ENCODE data around the gene RNF167. TPM values are rescaled to one million over a fixed set of nuclear protein-coding genes. Genes with fewer than 3 reads are reported as not detected.

RNF167 gene
- total and polyA plus RNA-seq, 2 of the 8 experiments (the other 6 are each of a cell fraction or from before 2014, with no cell fraction given), result 140 to 281 TPM

GRCh38 chr17:4974115-4974670 is 34.1 kb downstream of the RNF167 start:
- Histone ChIP-seq H3K79me1 (ENCODE audit: low read depth, low read length) (no peaks in the 10 kb centered on the region), H3K14ac (ENCODE audit: insufficient read length) (no peak overlapping the region), H3K18ac (ENCODE audit: extremely low read depth, low read length) (no peak overlapping the region), H3K4me1 (replicated peaks in 1 of 4; ENCODE audit: control insufficient read depth in 3 of 4, insufficient read depth in 4 of 4, low read length in 3 of 4) (peaks cover 0 to 7% (median 3%) of the 10 kb centered on the region in 4 experiments; a peak in 4 of 7 replicates), H2AK5ac (ENCODE audit: low read depth, low read length) (no peak overlapping the region), H2AFZ (ENCODE audit: low read length) (no peak overlapping the region), H3K4me3 (ENCODE audit: extremely low read depth in 1 of 4, insufficient read depth in 2 of 4, low read depth in 3 of 4, low read length in 4 of 4) (no peak overlapping the region), H2BK120ac (replicated peaks; ENCODE audit: low read depth, low read length) (no peak overlapping the region), H4K91ac (replicated peaks; ENCODE audit: insufficient read length, low read length) (no peak overlapping the region), H3K9me3 (ENCODE audit: insufficient read depth in 2 of 2, low read depth in 1 of 2, low read length in 1 of 2) (no peaks in the 10 kb centered on the region), H3K36me3 (ENCODE audit: control insufficient read depth in 2 of 4, insufficient read depth in 4 of 4, low read length in 3 of 4) (peaks cover 0 to 11% (median 0%) of the 10 kb centered on the region in 4 experiments; a peak in 2 of 8 replicates), H3K23ac (ENCODE audit: insufficient read length) (no peak overlapping the region), H3K9ac (replicated peaks in 1 of 4; ENCODE audit: extremely low read depth in 1 of 4, low read depth in 3 of 4, low read length in 3 of 4) (no peak overlapping the region), H3K4ac (replicated peaks; ENCODE audit: insufficient read length, low read depth, low read length) (no peak overlapping the region), H4K8ac (ENCODE audit: extremely low read depth, insufficient read depth, low read length) (no peak overlapping the region), H2BK20ac (ENCODE audit: low read length) (no peak overlapping the region), H3K27me3 (replicated peaks in 1 of 4; ENCODE audit: control insufficient read depth in 3 of 4, extremely low read depth in 1 of 4, insufficient read depth in 3 of 4, low read length in 3 of 4) (peaks cover 0 to 51% (median 37%) of the 10 kb centered on the region in 4 experiments; a peak in 6 of 7 replicates), H3K4me2 (ENCODE audit: insufficient read depth in 1 of 2, low read depth in 2 of 2, low read length in 2 of 2) (no peak overlapping the region), H4K5ac (ENCODE audit: insufficient read length, low read depth, low read length) (no peak overlapping the region), H2BK15ac (ENCODE audit: low read length) (no peak overlapping the region), H3K56ac (replicated peaks; ENCODE audit: insufficient read length, low read depth, low read length) (no peak overlapping the region), H2BK12ac (ENCODE audit: low read depth, low read length) (no peak overlapping the region), H3K23me2 (ENCODE audit: low read depth, low read length) (peaks cover 2% of the 10 kb centered on the region; the same call in 1 of the 2 replicates), H3K79me2 (ENCODE audit: control insufficient read depth in 1 of 2, insufficient read depth in 2 of 2, low read length in 2 of 2) (peaks cover 0 to 5% of the 10 kb centered on the region in 2 experiments; a peak in 1 of 4 replicates), H2BK5ac (ENCODE audit: low read depth, low read length) (no peak overlapping the region), H3K27ac (ENCODE audit: low read depth, low read length) (no peak overlapping the region), H4K20me1 (replicated peaks in 1 of 2; ENCODE audit: control insufficient read depth in 1 of 2, insufficient read depth in 2 of 2, low read length in 2 of 2) (peaks cover 2 to 13% of the 10 kb centered on the region in 2 experiments)
- TF ChIP-seq, protein P1, sequence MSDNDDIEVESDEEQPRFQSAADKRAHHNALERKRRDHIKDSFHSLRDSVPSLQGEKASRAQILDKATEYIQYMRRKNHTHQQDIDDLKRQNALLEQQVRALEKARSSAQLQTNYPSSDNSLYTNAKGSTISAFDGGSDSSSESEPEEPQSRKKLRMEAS (IDR thresholded peaks at IDR 0.05), result no peak
- TF ChIP-seq SIRT6 (IDR thresholded peaks at IDR 0.05; ENCODE audit: low read length) (no peak), CBX5 (IDR thresholded peaks at IDR 0.05; ENCODE audit: low read depth, low read length) (no peak), BACH1 (IDR thresholded peaks at IDR 0.05; ENCODE audit: low read length) (no peak), TAF7 (optimal IDR thresholded peaks at IDR 0.05; ENCODE audit: borderline replicate concordance, low read depth, low read length) (no peak), BCL11A (IDR thresholded peaks at IDR 0.05; ENCODE audit: low read depth in 2 of 2, low read length in 2 of 2) (no peak), YY1 (IDR thresholded peaks at IDR 0.05; ENCODE audit: low read depth, low read length) (no peak), EGR1 (IDR thresholded peaks at IDR 0.05; ENCODE audit: borderline replicate concordance, low read depth, low read length) (no peak), HDAC6 (IDR thresholded peaks at IDR 0.05; ENCODE audit: low read depth, low read length) (no peak), ASH2L (IDR thresholded peaks at IDR 0.05; ENCODE audit: low read length) (no peak), GABPA (IDR thresholded peaks at IDR 0.05; ENCODE audit: borderline replicate concordance, insufficient read depth, low read length) (no peak), E2F6 (IDR thresholded peaks at IDR 0.05) (no peak)
- DNase-seq (ENCODE audit: low read depth in 1 of 2, low spot score in 2 of 2) (no peak), FAIRE-seq (no peak)
- POLR2A ChIA-PET (ENCODE audit: partially characterized antibody), result interaction anchor here (0.9 to 32.4 kb wide), 6 partner anchors 12 to 71 kb away, joined by 3 to 987 read pairs (median 8); partner anchors contain the start of genes CAMTA2, CHRNE, ENO3 and INCA1
- CTCF ChIA-PET (ENCODE audit: partially characterized antibody), result interaction anchor here (2.8 kb wide), 1 partner anchor 13 kb away, joined by 15 read pairs; the partner anchor contains the start of gene CAMTA2
- 92% methylated on average over 9 of the region's 9 CpGs; no CpG with 5 or more reads in 1 of the 2 experiments for WGBS, 2 experiments (ENCODE audit: extremely low coverage in 1 of 2, insufficient coverage in 1 of 2, insufficient read length in 1 of 2, insufficient replicate concordance in 2 of 2, low coverage in 1 of 2, low lambda C conversion rate in 2 of 2, missing lambda C conversion rate in 1 of 2)
